ENCODE measurements around the gene PPP6R3.

GRCh38 chr11:68523743-68524142, 63.2 kb downstream of the PPP6R3 start:
- TF ChIP-seq, protein P1, sequence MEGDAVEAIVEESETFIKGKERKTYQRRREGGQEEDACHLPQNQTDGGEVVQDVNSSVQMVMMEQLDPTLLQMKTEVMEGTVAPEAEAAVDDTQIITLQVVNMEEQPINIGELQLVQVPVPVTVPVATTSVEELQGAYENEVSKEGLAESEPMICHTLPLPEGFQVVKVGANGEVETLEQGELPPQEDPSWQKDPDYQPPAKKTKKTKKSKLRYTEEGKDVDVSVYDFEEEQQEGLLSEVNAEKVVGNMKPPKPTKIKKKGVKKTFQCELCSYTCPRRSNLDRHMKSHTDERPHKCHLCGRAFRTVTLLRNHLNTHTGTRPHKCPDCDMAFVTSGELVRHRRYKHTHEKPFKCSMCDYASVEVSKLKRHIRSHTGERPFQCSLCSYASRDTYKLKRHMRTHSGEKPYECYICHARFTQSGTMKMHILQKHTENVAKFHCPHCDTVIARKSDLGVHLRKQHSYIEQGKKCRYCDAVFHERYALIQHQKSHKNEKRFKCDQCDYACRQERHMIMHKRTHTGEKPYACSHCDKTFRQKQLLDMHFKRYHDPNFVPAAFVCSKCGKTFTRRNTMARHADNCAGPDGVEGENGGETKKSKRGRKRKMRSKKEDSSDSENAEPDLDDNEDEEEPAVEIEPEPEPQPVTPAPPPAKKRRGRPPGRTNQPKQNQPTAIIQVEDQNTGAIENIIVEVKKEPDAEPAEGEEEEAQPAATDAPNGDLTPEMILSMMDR (IDR thresholded peaks at IDR 0.05): no peak
- no peak for TF ChIP-seq POLR2A (IDR thresholded peaks at IDR 0.05)

Data from vagina (tissue), 2 donors.